GM21825 (cell line): ENCODE measurements around the gene ERBB3.
"Not testable (repeated sequence)": the region's sequence is repeated elsewhere in the genome, so short reads cannot be mapped to it uniquely, and the experiment has no call there.

Experiments used
- ATAC-seq: cut with Tn5 transposase; IDR thresholded peaks from one replicate; pipeline ENCODE4 v1.9.1; 2021; ENCODE audit warnings: mild to moderate bottlenecking, moderate library complexity; ENCODE audit not compliant: unreplicated experiment

ERBB3 gene

DNA sequence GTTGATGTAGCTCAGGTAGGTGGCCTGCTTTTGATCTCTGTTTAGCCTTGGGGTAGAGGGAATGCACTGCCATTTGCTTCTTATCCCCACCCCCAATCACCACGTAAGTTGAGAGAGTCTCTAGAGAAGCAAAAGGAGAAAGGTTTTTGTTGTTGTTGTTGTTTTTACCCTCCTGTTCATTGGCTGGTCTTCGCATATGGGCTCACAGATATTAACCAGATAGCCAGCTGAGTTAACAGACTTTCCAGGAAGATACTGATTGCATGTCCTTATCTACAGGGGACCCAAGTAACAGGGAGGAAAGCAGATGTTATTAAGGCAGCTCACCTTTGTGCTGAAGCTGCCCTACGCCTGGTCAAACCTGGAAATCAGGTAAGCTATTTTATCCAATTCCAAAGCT, 27.3 kb downstream of the ERBB3 start:
- no peak for ATAC-seq

DNA sequence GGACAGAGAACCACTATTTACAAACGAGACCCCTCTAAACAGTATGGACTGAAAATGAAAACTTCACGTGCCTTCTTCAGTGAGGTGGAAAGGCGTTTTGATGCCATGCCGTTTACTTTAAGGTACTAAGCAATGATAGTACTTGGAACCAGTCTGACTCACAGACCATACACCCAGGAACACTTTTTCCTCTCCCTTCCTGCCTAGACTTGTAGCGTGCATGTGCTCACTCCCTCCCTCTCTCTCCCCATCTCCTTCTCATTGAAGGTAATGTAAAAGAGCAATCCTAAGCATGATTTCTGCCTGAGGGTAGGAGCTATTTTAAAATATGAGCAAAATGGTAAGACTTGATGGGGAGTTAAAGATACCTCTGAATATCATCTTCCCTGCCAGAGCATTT, 30.6 kb downstream of the ERBB3 start:
- no peak for ATAC-seq

DNA sequence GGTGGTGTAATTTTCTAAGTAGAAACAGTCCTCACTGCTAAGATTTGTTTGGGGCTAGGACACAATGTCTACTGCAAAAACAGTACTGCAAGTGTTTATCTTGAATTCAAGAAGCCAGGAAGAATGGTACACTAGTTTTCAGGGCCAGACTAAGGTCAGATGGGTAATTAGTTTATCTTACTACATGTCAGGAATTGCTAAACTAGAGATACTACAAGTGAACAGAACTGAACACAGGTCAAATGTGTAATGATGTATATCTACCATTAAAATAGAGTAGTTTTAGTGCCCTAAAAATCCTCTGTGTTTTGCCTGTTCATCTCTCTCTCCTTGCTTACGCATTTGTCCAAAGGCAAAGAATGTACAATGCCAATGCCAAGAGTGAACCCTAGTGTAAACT, 34.1 kb downstream of the ERBB3 start:
- no peak for ATAC-seq

DNA sequence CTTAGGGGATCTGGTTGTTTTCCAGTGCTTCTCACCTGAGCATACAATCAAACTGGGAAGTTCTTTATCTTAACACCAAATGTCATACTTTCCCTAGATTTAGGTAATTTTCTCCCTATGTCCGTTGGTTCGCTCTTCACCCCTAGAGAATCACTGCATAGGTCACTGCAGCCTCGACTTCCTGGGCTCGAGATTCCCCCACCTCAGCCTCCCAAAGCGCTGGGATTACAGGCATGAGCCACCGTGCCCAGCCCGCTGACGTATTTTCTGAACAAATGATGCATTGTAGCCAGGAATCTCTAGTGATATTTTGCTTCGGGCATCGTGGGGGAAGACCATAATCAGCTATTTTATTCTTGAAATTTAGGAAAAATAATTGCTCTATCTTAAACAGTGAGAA, 35.4 kb downstream of the ERBB3 start:
- no peak for ATAC-seq

DNA sequence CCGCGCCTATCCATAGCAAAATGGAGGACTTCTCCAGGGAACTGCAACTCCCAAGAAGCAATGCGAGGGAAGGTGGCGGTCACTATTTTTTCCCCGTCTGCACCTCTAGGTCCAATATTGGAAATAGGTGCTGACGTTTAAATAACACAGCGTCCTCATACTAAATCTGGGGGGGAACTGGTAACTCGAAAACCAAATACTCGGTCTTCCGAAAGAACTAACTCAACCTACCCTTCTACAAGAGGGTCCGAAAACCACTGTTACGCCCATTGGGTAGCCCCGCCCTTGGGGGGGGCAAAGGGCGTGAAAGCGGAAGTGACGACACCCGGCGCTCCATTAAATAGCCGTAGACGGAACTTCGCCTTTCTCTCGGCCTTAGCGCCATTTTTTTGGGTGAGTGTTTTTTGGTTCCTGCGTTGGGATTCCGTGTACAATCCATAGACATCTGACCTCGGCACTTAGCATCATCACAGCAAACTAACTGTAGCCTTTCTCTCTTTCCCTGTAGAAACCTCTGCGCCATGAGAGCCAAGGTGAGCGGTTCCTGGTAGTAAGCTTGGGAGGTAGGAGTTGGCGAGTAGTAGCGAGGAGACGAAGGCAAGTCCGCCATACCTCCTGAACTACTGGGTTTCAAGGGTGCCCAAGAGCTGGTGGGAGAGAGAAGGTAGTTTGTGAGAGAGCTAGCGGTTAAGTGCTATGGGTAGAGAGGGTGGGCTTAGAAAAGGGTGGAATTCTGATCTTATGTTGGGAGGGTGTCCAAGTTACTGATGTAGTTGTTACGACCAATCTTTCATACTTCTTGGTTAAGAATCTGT, 36.5 kb downstream of the ERBB3 start, which contains the start of gene RPL41:
RPL41 (plus strand) TSS at position 367 of the 815 bp plus-strand sequence.
- ATAC-seq = peak; percentile 42

DNA sequence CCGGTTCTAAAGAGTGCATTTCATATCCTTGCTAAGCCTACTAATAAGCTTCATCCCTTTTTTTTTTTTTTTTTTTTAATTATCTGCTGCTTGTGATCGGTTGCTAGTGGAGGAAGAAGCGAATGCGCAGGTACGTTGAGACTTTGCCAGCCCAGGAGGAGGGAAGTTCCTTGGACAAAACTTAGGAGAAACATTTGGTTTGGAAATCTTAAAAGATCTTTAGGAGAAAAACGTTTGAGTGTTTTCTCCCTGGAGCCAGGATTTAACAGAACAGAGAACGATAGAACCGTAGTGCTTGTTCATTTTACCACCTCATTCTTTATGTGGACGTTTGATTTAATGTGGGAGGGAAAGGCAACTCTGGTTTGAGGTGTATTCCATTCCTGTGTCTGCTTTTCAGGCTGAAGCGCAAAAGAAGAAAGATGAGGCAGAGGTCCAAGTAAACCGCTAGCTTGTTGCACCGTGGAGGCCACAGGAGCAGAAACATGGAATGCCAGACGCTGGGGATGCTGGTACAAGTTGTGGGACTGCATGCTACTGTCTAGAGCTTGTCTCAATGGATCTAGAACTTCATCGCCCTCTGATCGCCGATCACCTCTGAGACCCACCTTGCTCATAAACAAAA, 37.2 kb downstream of the ERBB3 start:
- ATAC-seq = not testable (repeated sequence)

DNA sequence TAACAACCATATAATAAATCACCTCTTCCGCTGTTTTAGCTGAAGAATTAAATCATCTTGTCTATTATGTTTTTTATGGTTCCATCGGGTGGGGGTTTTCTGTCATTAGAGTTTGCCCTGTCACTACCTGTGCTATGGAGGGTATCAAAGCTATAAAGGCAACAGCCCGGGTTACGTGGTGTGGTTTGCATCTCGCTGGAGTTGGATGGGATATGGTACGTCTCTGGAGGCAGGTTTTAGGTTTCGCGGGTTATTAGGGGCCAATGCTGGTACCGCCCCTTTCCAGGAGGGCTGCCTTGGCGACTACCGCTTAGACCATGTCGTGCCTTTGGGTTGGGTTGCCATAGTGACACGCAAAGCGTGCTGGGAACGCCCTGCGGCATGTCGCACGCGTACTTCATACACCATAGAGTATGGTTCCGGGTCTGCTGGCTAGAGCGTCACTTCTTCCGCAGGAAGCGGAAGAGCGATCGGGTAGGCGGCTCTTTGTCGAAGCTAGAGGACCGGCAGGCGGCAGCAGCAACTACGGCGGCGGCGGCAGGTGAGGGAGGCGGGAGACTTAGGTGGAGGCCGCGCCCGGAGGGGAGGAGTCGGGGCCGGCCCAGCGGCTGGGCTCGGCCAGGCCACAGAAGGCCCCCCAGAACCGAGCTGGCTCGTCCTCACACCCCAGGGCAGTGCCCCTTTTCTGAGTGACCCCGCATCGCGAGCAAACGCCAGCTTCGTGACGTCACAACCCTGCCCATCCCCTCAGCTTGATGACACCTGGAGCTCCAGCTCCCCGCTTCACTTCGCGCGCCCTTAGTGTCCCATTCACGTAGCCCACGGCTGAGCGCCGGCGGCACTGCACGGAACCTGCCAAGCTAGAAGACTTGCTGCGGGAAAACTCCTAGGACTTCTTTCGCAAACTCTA, 38.1 kb downstream of the ERBB3 start, which contains the start of gene ZC3H10:
ZC3H10 (plus strand) TSS at position 489 of the 910 bp plus-strand sequence. CDS start 2,297 bp downstream, outside the sequence.
- ATAC-seq = peak; percentile 80

DNA sequence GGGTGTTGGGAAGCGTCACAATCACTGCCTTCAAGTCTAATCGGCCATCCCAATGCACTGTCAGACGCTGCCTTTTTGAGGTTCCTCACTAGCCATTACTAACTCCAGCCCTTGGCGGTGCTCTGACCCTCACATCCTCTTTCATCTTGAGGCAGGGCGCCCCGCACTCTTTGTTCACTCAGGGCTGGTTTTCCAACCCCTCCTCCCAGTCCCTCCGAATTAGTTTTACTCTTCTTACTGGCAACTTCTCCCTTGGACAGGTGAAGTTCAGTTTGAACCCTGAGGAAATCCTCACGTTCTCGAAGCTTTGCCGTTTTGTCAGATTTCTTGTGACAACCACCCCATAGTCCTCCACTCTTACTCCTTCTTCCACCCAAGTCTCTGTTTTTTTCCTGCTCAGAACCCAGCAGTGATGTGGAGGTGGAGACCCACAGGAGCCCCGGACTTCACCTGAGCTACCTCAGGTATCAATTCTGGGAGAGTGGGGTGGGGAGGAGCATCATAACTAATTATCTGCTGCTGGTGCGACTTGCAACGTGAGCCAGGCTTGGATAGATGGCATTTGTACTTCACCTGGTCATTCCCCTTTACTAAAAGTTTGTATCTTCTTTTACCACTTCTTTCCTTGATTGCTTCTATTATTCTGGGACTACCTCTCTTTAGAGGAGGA, 38.9 kb downstream of the ERBB3 start:
- ATAC-seq = peak; percentile 7

DNA sequence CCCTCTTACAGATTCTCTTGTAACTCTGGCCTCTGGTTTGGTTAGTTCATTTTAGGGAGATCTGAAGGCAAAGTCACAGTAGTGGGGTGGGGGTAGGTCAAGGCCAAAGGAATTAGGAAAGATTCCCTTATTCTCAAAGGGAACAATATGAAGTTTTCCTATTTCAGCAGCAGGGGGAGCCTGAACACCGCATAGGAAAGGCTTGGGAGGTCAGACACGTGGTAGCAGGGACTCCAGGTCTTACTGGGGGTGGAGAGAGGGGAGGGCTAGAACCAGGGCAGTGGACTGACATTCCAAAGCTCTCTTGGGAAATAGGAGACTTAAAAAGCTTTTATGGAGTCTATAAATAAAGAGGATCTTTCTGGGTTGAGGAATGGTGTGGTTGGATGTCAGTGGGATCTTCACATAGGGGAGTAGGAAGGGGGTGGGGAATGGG, 39.4 kb downstream of the ERBB3 start:
- no peak for ATAC-seq

DNA sequence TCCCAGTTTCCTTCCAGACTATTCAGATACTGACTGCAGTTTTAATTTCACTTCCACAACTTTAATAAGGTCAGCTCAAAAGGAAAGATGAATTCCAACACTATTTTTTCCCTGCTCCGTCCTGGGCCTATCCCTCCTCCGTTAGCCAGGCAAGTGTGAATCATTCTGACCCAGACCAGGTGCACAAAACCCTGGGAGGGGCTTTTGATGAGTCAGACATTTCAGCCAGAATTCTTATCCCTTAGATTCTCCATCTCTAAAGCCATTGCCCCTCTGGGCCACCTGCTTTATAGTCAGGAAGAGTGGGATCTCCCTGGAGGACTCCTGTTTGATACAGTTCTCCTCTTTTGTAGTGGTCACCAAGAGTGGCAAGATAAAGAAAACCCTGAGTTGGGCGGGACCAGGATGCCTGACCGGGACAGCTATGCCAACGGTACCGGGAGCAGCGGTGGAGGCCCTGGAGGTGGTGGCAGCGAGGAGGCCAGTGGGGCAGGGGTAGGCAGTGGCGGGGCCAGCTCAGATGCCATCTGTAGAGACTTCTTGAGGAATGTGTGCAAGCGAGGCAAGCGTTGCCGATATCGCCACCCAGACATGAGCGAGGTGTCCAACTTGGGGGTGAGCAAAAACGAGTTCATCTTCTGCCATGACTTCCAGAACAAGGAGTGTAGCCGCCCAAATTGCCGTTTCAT, 40.3 kb downstream of the ERBB3 start:
- ATAC-seq = no peak

DNA sequence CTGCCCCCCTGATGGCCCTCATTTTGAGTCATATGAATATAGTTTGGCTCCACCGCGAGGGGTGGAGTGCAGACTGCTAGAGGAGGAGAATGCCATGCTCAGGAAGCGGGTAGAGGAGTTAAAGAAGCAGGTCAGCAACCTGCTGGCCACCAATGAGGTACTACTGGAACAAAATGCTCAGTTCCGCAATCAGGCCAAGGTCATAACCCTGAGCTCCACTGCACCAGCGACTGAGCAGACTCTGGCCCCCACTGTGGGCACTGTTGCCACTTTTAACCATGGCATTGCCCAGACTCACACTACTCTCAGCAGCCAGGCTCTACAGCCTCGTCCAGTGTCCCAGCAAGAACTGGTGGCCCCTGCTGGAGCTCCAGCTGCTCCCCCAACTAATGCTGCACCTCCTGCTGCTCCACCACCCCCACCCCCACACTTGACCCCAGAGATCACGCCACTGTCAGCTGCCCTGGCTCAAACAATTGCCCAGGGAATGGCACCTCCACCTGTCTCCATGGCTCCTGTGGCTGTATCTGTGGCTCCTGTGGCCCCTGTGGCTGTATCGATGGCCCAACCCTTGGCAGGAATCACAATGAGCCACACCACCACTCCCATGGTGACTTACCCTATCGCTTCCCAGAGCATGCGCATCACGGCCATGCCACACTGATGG, 41.4 kb downstream of the ERBB3 start:
- no peak for ATAC-seq

DNA sequence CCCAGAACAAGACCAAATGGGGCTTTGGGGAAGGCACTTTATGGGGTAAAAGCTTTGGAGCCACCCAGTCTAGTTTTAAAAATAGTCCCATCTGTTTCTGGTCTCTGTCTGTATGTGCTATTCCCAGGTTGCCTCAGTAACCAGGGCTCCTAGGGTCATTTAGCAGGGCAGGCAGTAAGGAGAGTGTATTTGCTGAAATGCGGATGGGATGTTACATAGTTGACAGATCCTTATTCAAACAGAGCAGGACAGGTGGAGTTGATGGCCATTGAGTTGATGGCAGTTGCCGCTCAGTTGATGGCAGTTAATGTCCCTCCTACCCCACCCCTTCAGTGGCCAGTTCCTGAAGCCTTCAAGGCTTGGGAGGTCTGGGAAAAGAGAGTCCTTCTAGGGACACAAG, 42.7 kb downstream of the ERBB3 start:
- ATAC-seq = no peak

DNA sequence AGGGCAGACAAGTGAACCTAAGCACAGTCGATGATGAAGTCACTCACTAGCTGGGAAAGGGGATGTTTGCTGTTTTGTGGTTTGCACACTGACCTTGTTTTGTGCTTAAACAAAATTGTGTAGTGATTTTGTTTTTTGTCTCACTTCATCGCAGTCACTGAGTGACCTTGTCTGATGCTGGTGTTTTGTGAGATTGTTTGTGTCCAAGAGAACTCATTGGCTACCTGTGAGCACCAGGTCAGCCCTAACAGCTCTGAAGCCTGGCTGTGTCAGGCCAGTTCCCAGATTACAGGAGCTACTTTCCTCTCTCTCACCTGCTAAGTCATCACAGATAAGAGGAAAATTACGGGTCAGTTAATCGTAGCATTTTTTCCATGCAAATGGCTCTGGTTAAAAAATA, 44.2 kb downstream of the ERBB3 start:
- ATAC-seq = no peak

DNA sequence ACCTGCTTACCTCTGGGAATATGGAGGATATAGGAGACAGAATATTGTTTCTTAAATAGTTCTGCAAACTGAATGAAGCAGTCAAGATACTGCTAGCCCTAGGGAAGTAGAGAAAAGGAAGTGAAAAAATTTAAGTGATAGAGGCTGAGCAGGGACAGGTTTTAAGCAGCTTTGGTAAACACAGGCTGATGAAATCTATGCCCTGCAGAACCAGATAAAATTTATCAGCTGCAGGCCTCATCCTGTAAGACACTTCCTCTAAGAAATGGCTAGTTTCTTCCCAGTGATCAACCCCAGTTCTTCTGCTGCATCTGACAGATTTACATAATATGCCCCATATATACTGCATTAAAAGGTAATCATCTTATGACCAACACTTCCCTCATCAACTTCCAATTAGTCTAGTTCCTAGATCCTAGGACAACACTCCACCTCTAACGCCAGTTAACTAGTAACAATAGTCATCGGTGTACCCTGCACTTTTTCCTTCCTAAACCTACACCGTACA, 46.8 kb downstream of the ERBB3 start:
- ATAC-seq = no peak

DNA sequence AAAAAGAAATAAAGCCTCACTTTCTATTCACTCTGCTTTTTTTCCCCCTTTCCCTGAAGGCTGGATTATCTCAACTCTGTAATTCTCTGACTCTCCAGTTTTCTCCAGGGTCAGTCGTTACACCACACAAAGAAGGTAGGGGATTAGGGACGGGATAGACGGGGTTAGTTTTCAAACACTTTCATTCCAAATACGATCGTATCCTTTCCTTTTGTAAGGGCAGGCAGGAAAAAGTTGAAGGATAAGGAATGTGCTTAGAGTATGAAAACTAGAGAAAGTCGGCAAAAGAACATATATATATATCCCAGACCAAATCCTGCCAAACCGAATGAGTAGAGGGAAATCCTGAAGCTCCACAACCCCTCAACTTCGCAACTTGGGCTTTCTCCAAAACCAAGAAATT, 47.5 kb downstream of the ERBB3 start:
- ATAC-seq = no peak

DNA sequence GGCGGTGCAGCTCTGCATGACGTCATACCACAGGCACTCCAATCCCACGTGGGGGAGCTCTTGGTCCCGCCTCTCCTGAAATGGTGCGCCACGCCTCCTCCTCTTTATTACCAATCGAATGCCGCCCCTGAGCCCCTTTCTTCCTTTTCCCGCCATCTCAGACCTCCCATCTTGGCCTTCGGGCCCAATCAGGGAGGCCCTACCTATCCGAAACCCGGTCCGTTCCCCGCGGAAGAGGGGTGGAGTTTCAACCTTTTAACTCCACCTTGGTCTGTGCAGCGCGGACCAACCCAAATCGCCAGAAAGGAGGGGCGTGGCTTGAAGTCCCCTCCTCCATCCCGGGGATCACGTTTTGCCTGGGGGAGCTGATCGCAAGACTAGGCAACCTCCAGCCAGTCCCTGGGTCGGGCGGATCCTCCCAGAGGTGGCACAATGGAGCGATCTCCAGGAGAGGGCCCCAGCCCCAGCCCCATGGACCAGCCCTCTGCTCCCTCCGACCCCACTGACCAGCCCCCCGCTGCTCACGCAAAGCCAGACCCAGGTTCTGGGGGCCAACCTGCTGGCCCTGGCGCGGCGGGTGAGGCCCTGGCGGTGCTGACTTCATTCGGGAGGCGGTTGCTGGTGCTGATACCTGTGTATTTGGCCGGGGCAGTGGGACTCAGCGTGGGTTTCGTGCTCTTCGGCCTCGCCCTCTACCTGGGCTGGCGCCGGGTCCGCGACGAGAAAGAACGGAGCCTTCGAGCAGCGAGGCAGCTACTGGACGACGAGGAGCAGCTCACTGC, 48.1 kb downstream of the ERBB3 start, which contains the start of gene ESYT1:
ESYT1 (plus strand) TSS at position 380 of the 782 bp plus-strand sequence; CDS start at position 433, 53 bp downstream.
- ATAC-seq = peak; percentile 88

DNA sequence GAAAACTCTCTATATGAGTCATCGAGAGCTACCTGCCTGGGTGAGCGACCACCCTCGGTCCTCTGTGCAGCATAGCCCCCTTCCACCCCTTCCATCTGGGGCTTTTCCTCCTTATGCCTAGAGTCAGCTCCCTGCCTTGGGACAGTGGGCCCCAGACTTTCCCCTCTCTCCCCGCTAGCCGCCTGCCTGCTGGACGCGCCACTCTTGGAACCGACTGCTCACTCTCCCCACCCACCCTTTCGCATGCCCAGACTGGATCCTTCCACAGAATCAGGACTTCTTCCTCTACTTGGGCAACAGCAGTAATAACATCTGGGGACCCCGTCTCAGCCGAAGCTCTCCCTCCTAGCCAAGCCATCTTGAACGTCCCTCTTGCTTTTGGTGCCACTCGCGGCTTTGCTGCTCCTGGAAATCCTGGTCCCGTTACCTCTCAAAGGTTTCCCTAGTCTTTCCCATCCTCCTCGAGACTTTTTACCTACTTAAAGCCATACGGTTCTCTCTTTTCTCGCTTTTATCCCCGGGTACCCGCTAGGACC, 48.8 kb downstream of the ERBB3 start:
- ATAC-seq = no peak
